H1 (cell line): Measurements from ENCODE around the gene RGP1. TPM values are rescaled to one million over a fixed set of nuclear protein-coding genes. Genes with fewer than 3 reads are reported as not detected.

ENCODE experiments used
- CTBP2 ChIP-seq: IDR thresholded peaks from 2 replicates; pipeline ENCODE4 v1.7.0; 2011; ENCODE audit warnings: borderline replicate concordance, mild to moderate bottlenecking, moderate library complexity, mixed read lengths, low read length; ENCODE audit not compliant: insufficient read depth, insufficient read length
- KDM1A ChIP-seq: fragments of 200-600, 300-600 bp; sonication (generic); IDR thresholded peaks from 2 replicates; pipeline ENCODE4 v1.7.1; 2016; ENCODE audit warnings: mild to moderate bottlenecking, low read length, borderline replicate concordance
- MAFK ChIP-seq: IDR thresholded peaks from 2 replicates; pipeline ENCODE4 v1.6.1; 2012; ENCODE audit warnings: low read depth, mild to moderate bottlenecking, improper control_type of control experiment, low read length
- SUZ12 ChIP-seq: fragments of 200-600 bp; sonication (generic); IDR thresholded peaks from 2 replicates; pipeline ENCODE4 v1.6.1; 2012; ENCODE audit warnings: mild to moderate bottlenecking, inconsistent platforms, low read length, moderate library complexity, mixed read lengths
- polyA plus RNA-seq, 7 experiments: library from polyadenylated mRNA; depleted of rRNA in 3 of 7; stranded (reverse) in 5 of 7; unstranded in 2 of 7; fragments of >200 nt in 5 of 7; fragments of 200-250 nt in 2 of 7; gene quantifications; 1 replicate in 5 of 7; 2 replicates in 1 of 7; 4 replicates in 1 of 7; pipeline versions ENCODE4 v1.2.1 to v1.2.3, GENCODE V29; 2011 to 2013; ENCODE audit warnings: missing spikeins in 2 of 7, mixed read lengths in 2 of 7
- total RNA-seq: library from RNA; stranded (reverse); fragmentation: NEBNext Ultra II Directional; extraction: Animal tissue kit (Norgen Biotek cat#: 25700); gene quantifications from 2 replicates; pipeline ENCODE4 v1.2.1, GENCODE V29; 2021
- TF ChIP-seq, protein P1 (sequence below): IDR thresholded peaks from 2 replicates; pipeline ENCODE4 v1.6.1; 2011; ENCODE audit warnings: low read depth, mild to moderate bottlenecking, low read length; ENCODE audit not compliant: insufficient read depth

Gene RGP1
- total and polyA plus RNA-seq, 2 of the 8 experiments (the other 6 are each of a cell fraction or from before 2014, with no cell fraction given), result 11.8 to 22.7 TPM

DNA sequence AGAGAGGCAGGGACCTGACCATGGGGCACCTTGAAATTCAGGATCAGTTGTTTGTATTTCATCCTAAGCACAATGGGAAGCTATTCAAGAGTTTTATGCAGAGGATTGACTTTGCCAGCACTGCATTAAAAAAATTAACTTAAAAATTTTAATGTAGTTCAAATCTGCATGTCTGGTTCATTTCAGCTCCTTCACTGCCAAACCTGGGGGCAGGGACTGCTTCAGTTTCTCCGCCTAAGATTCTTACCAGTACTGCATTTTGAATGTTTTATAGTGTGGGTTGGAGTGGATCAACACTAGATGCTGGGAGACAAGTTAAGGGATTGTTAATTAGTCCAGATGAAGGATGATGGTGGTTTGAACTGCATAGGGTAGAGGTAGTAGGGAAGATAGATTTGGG is 20.7 kb downstream of the RGP1 start (continued):
- TF ChIP-seq, protein P1, sequence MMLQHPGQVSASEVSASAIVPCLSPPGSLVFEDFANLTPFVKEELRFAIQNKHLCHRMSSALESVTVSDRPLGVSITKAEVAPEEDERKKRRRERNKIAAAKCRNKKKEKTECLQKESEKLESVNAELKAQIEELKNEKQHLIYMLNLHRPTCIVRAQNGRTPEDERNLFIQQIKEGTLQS, result no peak
- TF ChIP-seq SUZ12, result no peak
- no peak for TF ChIP-seq CTBP2
- TF ChIP-seq MAFK, result no peak
- TF ChIP-seq KDM1A, result no peak
- TF ChIP-seq, all 59 proteins: peak for 0
